ENCODE data around the gene POLD2. TPM values are rescaled to one million over a fixed set of nuclear protein-coding genes. Genes with fewer than 3 reads are reported as not detected.

The POLD2 gene
- total RNA-seq, 5 donors from 2014 or later (not counting 1 experiment from before 2014, with no cell fraction given): 53.4 to 85.1 (median 72.6) TPM

- Histone ChIP-seq H3K4me3 (ENCODE audit: control insufficient read depth in 1 of 2, extremely low read depth in 1 of 2, low read length in 1 of 2) (no peak overlapping the region), H3K36me3 (ENCODE audit: control insufficient read depth in 2 of 2, extremely low read depth in 1 of 2, insufficient read depth in 1 of 2, low read length in 1 of 2) (peaks cover 16 to 18% of the 10 kb centered on the region in 2 donors), H3K9me3 (no peaks in the 10 kb centered on the region), H3K27me3 (replicated peaks in 1 of 2; ENCODE audit: control insufficient read depth in 2 of 2, extremely low read depth in 1 of 2, insufficient read depth in 2 of 2, low read length in 1 of 2) (peaks cover 0 to 13% of the 10 kb centered on the region in 2 experiments), H3K27ac (ENCODE audit: low read length) (no peak overlapping the region), H3K4me1 (ENCODE audit: control insufficient read depth in 1 of 2, extremely low read depth in 1 of 2, insufficient read depth in 2 of 2, low read length in 2 of 2) (no peaks in the 10 kb centered on the region)
- DNase-seq: no peak
- H3K9me3 Mint-ChIP-seq: no peaks in the 10 kb centered on the region
- ChIA-PET POLR2A (interaction anchor here in 1 of 2 donors (0.6 kb wide), 1 partner anchor 28 kb away, joined by 5 read pairs; no protein-coding TSS in a partner anchor), CTCF (no interaction called here)
- 88% methylated on average over 15 of the region's 16 CpGs for WGBS (ENCODE audit: insufficient coverage)
- H3K27ac Mint-ChIP-seq: no peak overlapping the region
- peaks cover 0 to 2% of the 10 kb centered on the region in 2 donors for H3K27me3 Mint-ChIP-seq
- ATAC-seq (replicated peaks in 1 of 4): no peak
- no peak overlapping the region for H3K4me3 Mint-ChIP-seq
- peaks cover 13% of the 10 kb centered on the region for H3K36me3 Mint-ChIP-seq
- H3K4me1 Mint-ChIP-seq: no peaks in the 10 kb centered on the region
These were observed 11.6 kb downstream of the POLD2 start for GRCh38 chr7:44111761-44112160.

GRCh38 chr7:44110719-44111635 lies 12.4 kb downstream of the POLD2 start:
- Histone ChIP-seq H3K27ac (ENCODE audit: low read length) (no peak overlapping the region), H3K36me3 (ENCODE audit: control insufficient read depth in 2 of 2, extremely low read depth in 1 of 2, insufficient read depth in 1 of 2, low read length in 1 of 2) (peaks cover 12 to 17% of the 10 kb centered on the region in 2 donors), H3K4me3 (ENCODE audit: control insufficient read depth in 1 of 2, extremely low read depth in 1 of 2, low read length in 1 of 2) (no peak overlapping the region), H3K9me3 (no peaks in the 10 kb centered on the region), H3K27me3 (replicated peaks in 1 of 2; ENCODE audit: control insufficient read depth in 2 of 2, extremely low read depth in 1 of 2, insufficient read depth in 2 of 2, low read length in 1 of 2) (peaks cover 0 to 21% of the 10 kb centered on the region in 2 experiments), H3K4me1 (ENCODE audit: control insufficient read depth in 1 of 2, extremely low read depth in 1 of 2, insufficient read depth in 2 of 2, low read length in 2 of 2) (no peaks in the 10 kb centered on the region)
- ChIA-PET POLR2A (interaction anchor here in 1 of 2 donors (0.6 kb wide), 1 partner anchor 27 kb away, joined by 5 read pairs; no protein-coding TSS in a partner anchor), CTCF (no interaction called here)
- 80% methylated on average over 24 of the region's 27 CpGs for WGBS (ENCODE audit: insufficient coverage)
- H3K27me3 Mint-ChIP-seq: peaks cover 0 to 6% of the 10 kb centered on the region in 2 donors
- H3K9me3 Mint-ChIP-seq: no peaks in the 10 kb centered on the region
- no peak overlapping the region for H3K27ac Mint-ChIP-seq
- H3K4me1 Mint-ChIP-seq: peaks cover 1 to 5% (median 2%) of the 10 kb centered on the region in 3 donors
- H3K36me3 Mint-ChIP-seq: peaks cover 13% of the 10 kb centered on the region
- DNase-seq (no peak), ATAC-seq (replicated peaks in 1 of 4) (no peak)
- H3K4me3 Mint-ChIP-seq: no peak overlapping the region

DNA sequence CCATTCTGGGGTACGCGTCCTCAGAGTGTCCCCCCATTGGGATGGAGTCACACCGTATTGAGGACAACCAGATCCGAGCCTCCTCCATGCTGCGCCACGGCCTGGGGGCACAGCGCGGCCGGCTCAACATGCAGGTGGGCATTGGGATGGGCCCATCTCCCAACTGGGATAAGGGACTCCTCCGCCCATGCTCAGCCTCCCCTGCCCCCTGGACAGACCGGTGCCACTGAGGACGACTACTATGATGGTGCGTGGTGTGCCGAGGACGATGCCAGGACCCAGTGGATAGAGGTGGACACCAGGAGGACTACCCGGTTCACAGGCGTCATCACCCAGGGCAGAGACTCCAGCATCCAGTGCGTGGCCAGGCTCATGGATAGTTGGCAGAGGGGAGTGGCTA lies 13.4 kb downstream of the POLD2 start:
- Mint-ChIP-seq H3K4me3 (no peak overlapping the region), H3K9me3 (no peaks in the 10 kb centered on the region), H3K27ac (no peak overlapping the region), H3K27me3 (peaks cover 0 to 15% of the 10 kb centered on the region in 2 donors), H3K4me1 (peaks cover 11 to 15% (median 12%) of the 10 kb centered on the region in 3 donors), H3K36me3 (peaks cover 13% of the 10 kb centered on the region)
- Histone ChIP-seq H3K27me3 (replicated peaks in 1 of 2; ENCODE audit: control insufficient read depth in 2 of 2, extremely low read depth in 1 of 2, insufficient read depth in 2 of 2, low read length in 1 of 2) (peaks cover 0 to 31% of the 10 kb centered on the region in 2 experiments), H3K9me3 (no peaks in the 10 kb centered on the region), H3K4me1 (ENCODE audit: control insufficient read depth in 1 of 2, extremely low read depth in 1 of 2, insufficient read depth in 2 of 2, low read length in 2 of 2) (peaks cover 3 to 7% of the 10 kb centered on the region in 2 experiments), H3K4me3 (ENCODE audit: control insufficient read depth in 1 of 2, extremely low read depth in 1 of 2, low read length in 1 of 2) (no peak overlapping the region), H3K27ac (ENCODE audit: low read length) (no peak overlapping the region), H3K36me3 (ENCODE audit: control insufficient read depth in 2 of 2, extremely low read depth in 1 of 2, insufficient read depth in 1 of 2, low read length in 1 of 2) (peaks cover 9 to 17% of the 10 kb centered on the region in 2 donors)
- ChIA-PET CTCF (no interaction called here), POLR2A (no interaction called here)
- DNase-seq (no peak), ATAC-seq (replicated peaks in 1 of 4) (no peak)
- WGBS (ENCODE audit: insufficient coverage): 90% methylated on average over 18 of the region's 18 CpGs

- no peaks in the 10 kb centered on the region for H3K9me3 ChIP-seq
- Mint-ChIP-seq H3K4me3 (no peak overlapping the region), H3K27me3 (peaks cover 0 to 18% of the 10 kb centered on the region in 2 donors), H3K27ac (no peak overlapping the region), H3K4me1 (peaks cover 11 to 17% (median 14%) of the 10 kb centered on the region in 3 donors), H3K36me3 (peaks cover 7% of the 10 kb centered on the region), H3K9me3 (no peaks in the 10 kb centered on the region)
- WGBS (ENCODE audit: insufficient coverage): 64% methylated on average over 6 of the region's 21 CpGs
- POLR2A ChIA-PET: no interaction called here
- DNase-seq (no peak), ATAC-seq (replicated peaks in 1 of 4) (no peak)
- CTCF ChIA-PET: no interaction called here
- no peak overlapping the region for H3K4me3 ChIP-seq (ENCODE audit: control insufficient read depth in 1 of 2, extremely low read depth in 1 of 2, low read length in 1 of 2)
- H3K4me1 ChIP-seq (ENCODE audit: control insufficient read depth in 1 of 2, extremely low read depth in 1 of 2, insufficient read depth in 2 of 2, low read length in 2 of 2): peaks cover 3 to 14% of the 10 kb centered on the region in 2 experiments
- peaks cover 0 to 39% of the 10 kb centered on the region in 2 experiments for H3K27me3 ChIP-seq (replicated peaks in 1 of 2; ENCODE audit: control insufficient read depth in 2 of 2, extremely low read depth in 1 of 2, insufficient read depth in 2 of 2, low read length in 1 of 2)
- H3K27ac ChIP-seq (ENCODE audit: low read length): no peak overlapping the region
- H3K36me3 ChIP-seq (ENCODE audit: control insufficient read depth in 2 of 2, extremely low read depth in 1 of 2, insufficient read depth in 1 of 2, low read length in 1 of 2): peaks cover 2 to 17% of the 10 kb centered on the region in 2 donors
These were observed 14.3 kb downstream of the POLD2 start for GRCh38 chr7:44108768-44109750.

DNA sequence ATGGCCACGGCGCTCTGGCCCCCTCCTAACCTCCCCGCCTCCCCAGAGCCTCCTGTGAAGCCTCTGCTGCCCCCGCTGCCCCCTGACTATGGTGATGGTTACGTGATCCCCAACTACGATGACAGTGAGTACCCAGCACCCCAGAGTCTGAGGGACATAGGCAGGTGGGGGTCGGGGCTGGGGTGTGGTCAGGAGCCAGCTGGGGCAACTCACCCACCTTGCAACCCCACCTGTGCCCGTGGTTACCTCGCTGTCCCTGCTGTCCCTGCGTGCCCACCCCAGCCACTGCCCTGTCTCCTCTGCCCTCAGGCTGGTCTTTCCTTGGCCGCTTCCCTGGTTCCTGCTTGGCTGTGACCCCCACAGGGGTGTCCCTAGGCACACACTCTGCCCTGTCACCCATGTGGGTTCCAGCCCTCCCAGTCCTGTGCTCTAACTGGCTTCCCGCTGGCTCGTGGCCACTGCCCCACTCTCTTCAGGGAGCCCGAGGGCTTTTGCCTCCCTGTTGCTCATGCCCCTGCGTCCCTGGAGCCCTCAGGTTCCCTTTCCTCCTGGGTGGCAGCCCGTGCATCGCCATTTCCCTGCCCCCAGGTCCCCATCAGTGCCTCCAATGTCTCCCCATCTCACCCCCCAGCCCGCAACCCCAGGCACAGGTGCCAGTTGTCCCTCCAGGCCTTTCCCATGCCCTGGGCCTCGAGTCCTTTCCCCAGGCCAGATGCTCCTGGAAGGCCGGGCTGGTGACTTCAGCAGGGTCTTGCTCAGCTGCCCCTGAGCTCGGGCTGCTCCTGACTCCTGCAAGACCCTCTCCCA lies 15.2 kb downstream of the POLD2 start:
- Mint-ChIP-seq H3K4me3 (no peak overlapping the region), H3K27ac (no peak overlapping the region), H3K27me3 (peaks cover 0 to 23% of the 10 kb centered on the region in 2 donors), H3K36me3 (peaks cover 3% of the 10 kb centered on the region), H3K9me3 (no peaks in the 10 kb centered on the region), H3K4me1 (peaks cover 14 to 20% (median 15%) of the 10 kb centered on the region in 3 donors)
- ChIA-PET CTCF (no interaction called here), POLR2A (no interaction called here)
- no peak overlapping the region for H3K4me3 ChIP-seq (ENCODE audit: control insufficient read depth in 1 of 2, extremely low read depth in 1 of 2, low read length in 1 of 2)
- H3K4me1 ChIP-seq (ENCODE audit: control insufficient read depth in 1 of 2, extremely low read depth in 1 of 2, insufficient read depth in 2 of 2, low read length in 2 of 2): peaks cover 5 to 22% of the 10 kb centered on the region in 2 experiments
- 84% methylated on average over 14 of the region's 21 CpGs for WGBS (ENCODE audit: insufficient coverage)
- H3K9me3 ChIP-seq: no peaks in the 10 kb centered on the region
- no peak overlapping the region for H3K27ac ChIP-seq (ENCODE audit: low read length)
- ATAC-seq (replicated peaks in 1 of 4) (no peak), DNase-seq (no peak)
- peaks cover 2 to 17% of the 10 kb centered on the region in 2 donors for H3K36me3 ChIP-seq (ENCODE audit: control insufficient read depth in 2 of 2, extremely low read depth in 1 of 2, insufficient read depth in 1 of 2, low read length in 1 of 2)
- peaks cover 0 to 47% of the 10 kb centered on the region in 2 experiments for H3K27me3 ChIP-seq (replicated peaks in 1 of 2; ENCODE audit: control insufficient read depth in 2 of 2, extremely low read depth in 1 of 2, insufficient read depth in 2 of 2, low read length in 1 of 2)
